ENCODE data around the gene MYOCD. TPM values are rescaled to one million over a fixed set of nuclear protein-coding genes. Genes with fewer than 3 reads are reported as not detected.

The MYOCD gene
- total RNA-seq, 1 experiment from 2014 or later, result 2.6 TPM

DNA sequence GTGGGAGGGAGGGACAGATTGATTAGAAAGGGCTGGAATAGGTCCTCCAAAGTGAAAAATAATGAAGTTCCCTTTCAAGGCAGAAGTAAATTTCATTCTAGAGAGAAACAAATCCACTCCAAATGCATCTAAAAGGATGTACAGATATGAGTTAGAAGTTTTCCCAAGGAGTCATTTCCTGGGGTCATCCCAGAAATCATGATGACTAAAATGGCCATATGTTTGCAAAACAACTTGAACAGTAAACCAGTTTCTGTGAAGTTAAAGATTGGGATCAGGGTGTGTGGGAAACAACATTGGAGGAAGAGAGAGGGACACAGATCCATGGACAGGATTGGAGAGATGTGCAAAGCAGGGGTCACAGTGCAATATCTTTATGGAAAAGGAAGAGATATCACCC, 91.1 kb downstream of the MYOCD start:
- DNase-seq, result no peak
- H3K4me3 Mint-ChIP-seq (ENCODE audit: unreplicated experiment), result no peak overlapping the region
- TF ChIP-seq, protein P1, sequence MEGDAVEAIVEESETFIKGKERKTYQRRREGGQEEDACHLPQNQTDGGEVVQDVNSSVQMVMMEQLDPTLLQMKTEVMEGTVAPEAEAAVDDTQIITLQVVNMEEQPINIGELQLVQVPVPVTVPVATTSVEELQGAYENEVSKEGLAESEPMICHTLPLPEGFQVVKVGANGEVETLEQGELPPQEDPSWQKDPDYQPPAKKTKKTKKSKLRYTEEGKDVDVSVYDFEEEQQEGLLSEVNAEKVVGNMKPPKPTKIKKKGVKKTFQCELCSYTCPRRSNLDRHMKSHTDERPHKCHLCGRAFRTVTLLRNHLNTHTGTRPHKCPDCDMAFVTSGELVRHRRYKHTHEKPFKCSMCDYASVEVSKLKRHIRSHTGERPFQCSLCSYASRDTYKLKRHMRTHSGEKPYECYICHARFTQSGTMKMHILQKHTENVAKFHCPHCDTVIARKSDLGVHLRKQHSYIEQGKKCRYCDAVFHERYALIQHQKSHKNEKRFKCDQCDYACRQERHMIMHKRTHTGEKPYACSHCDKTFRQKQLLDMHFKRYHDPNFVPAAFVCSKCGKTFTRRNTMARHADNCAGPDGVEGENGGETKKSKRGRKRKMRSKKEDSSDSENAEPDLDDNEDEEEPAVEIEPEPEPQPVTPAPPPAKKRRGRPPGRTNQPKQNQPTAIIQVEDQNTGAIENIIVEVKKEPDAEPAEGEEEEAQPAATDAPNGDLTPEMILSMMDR (IDR thresholded peaks at IDR 0.05; ENCODE audit: insufficient read depth in 1 of 2, low read depth in 1 of 2, low read length in 1 of 2, severe bottlenecking in 1 of 2, unreplicated experiment in 1 of 2), result no peak
- no peaks in the 10 kb centered on the region for H3K9me3 Mint-ChIP-seq (ENCODE audit: unreplicated experiment)
- POLR2A ChIA-PET, result no interaction called here
- no peaks in the 10 kb centered on the region for H3K9me3 ChIP-seq
- no TSS peak for BruUV-seq (replicated peaks)
- H3K27me3 ChIP-seq (replicated peaks; ENCODE audit: control insufficient read depth, insufficient read depth, low read length), result no peaks in the 10 kb centered on the region
- no peaks in the 10 kb centered on the region for H3K4me1 Mint-ChIP-seq (ENCODE audit: low read depth, unreplicated experiment)
- CTCF ChIA-PET, result no interaction called here
- no peaks in the 10 kb centered on the region for H3K4me1 ChIP-seq
- H3K36me3 ChIP-seq (ENCODE audit: control insufficient read depth, insufficient read depth, low read length), result no peaks in the 10 kb centered on the region
- no peaks in the 10 kb centered on the region for H3K27me3 Mint-ChIP-seq (ENCODE audit: insufficient read depth, unreplicated experiment)
- no peak overlapping the region for H3K27ac Mint-ChIP-seq (ENCODE audit: unreplicated experiment)
- peaks cover 5% of the 10 kb centered on the region for H3K36me3 Mint-ChIP-seq (ENCODE audit: insufficient read depth, unreplicated experiment)
- no peak overlapping the region for H3K4me3 ChIP-seq (ENCODE audit: low read depth, low read length)
- intact Hi-C loops (cut with micrococcal nuclease; ENCODE audit: unreplicated experiment), result no loop called here

DNA sequence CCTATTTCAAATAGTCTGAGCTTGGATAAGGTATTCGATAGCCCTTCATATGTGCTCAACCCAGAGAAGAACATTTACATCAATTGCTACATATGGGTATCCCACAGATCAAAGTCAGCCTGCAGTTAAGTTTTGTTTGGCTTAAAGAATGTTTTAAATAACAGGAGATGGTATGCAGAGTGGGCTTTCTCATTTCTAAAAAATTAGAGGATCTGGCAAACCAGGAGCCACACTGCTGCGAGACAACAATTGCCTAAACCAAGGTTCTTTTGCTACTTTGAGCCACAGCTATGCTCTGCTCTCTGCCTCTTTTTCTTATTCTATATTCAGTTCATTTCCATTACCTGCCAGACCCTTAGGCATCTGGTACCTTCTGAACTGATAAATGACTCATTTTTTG, 93.4 kb downstream of the MYOCD start:
- Histone ChIP-seq H3K36me3 (ENCODE audit: control insufficient read depth, insufficient read depth, low read length) (no peaks in the 10 kb centered on the region), H3K27me3 (replicated peaks; ENCODE audit: control insufficient read depth, insufficient read depth, low read length) (no peaks in the 10 kb centered on the region), H3K4me1 (no peaks in the 10 kb centered on the region), H3K4me3 (ENCODE audit: low read depth, low read length) (no peak overlapping the region), H3K9me3 (no peaks in the 10 kb centered on the region)
- DNase-seq, result no peak
- Mint-ChIP-seq H3K36me3 (ENCODE audit: insufficient read depth, unreplicated experiment) (peaks cover 5% of the 10 kb centered on the region), H3K27me3 (ENCODE audit: insufficient read depth, unreplicated experiment) (peaks cover 5% of the 10 kb centered on the region), H3K9me3 (ENCODE audit: unreplicated experiment) (no peaks in the 10 kb centered on the region), H3K27ac (ENCODE audit: unreplicated experiment) (no peak overlapping the region), H3K4me3 (ENCODE audit: unreplicated experiment) (no peak overlapping the region), H3K4me1 (ENCODE audit: low read depth, unreplicated experiment) (no peaks in the 10 kb centered on the region)
- ChIA-PET CTCF (no interaction called here), POLR2A (no interaction called here)
- intact Hi-C loops (cut with micrococcal nuclease; ENCODE audit: unreplicated experiment), result no loop called here
- no TSS peak for BruUV-seq (replicated peaks)
- TF ChIP-seq, protein P1 (IDR thresholded peaks at IDR 0.05; ENCODE audit: insufficient read depth in 1 of 2, low read depth in 1 of 2, low read length in 1 of 2, severe bottlenecking in 1 of 2, unreplicated experiment in 1 of 2), result no peak

DNA sequence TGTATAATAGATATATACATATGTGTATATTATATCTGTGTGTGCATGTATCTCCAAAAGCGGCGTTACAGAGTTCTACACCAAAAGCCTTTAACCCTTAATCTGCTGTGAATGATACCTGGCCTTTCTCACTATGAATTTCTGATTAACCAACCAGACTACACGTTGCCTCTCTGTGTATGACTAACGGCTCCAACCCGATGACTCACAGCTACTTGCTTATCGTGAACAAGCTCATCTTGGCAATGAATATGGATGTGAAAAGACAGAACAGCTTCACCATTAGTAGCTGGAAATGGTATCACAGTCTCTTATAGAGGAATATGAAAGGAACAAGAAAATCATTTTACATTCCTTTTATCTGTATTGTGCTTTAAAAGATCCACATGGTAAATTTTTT, 99.9 kb downstream of the MYOCD start:
- Histone ChIP-seq H3K36me3 (ENCODE audit: control insufficient read depth, insufficient read depth, low read length) (no peaks in the 10 kb centered on the region), H3K4me1 (no peaks in the 10 kb centered on the region), H3K4me3 (ENCODE audit: low read depth, low read length) (no peak overlapping the region), H3K27me3 (replicated peaks; ENCODE audit: control insufficient read depth, insufficient read depth, low read length) (no peaks in the 10 kb centered on the region), H3K9me3 (no peaks in the 10 kb centered on the region)
- no peak overlapping the region for H3K27ac Mint-ChIP-seq (ENCODE audit: unreplicated experiment)
- POLR2A ChIA-PET, result no interaction called here
- H3K36me3 Mint-ChIP-seq (ENCODE audit: insufficient read depth, unreplicated experiment), result peaks cover 5% of the 10 kb centered on the region
- H3K9me3 Mint-ChIP-seq (ENCODE audit: unreplicated experiment), result no peaks in the 10 kb centered on the region
- TF ChIP-seq, protein P1 (IDR thresholded peaks at IDR 0.05; ENCODE audit: insufficient read depth in 1 of 2, low read depth in 1 of 2, low read length in 1 of 2, severe bottlenecking in 1 of 2, unreplicated experiment in 1 of 2), result no peak
- CTCF ChIA-PET, result no interaction called here
- BruUV-seq (replicated peaks), result no TSS peak
- H3K4me3 Mint-ChIP-seq (ENCODE audit: unreplicated experiment), result no peak overlapping the region
- intact Hi-C loops (cut with micrococcal nuclease; ENCODE audit: unreplicated experiment), result loop anchor here (10.0 kb wide), 1 partner anchor 431 kb away; no protein-coding TSS in a partner anchor
- no peak for DNase-seq
- H3K4me1 Mint-ChIP-seq (ENCODE audit: low read depth, unreplicated experiment), result no peaks in the 10 kb centered on the region
- peaks cover 9% of the 10 kb centered on the region for H3K27me3 Mint-ChIP-seq (ENCODE audit: insufficient read depth, unreplicated experiment)
